Measurements from ENCODE around the gene TLE6. TPM values are rescaled to one million over a fixed set of nuclear protein-coding genes. Genes with fewer than 3 reads are reported as not detected.
"Not testable (repeated sequence)": the region's sequence is repeated elsewhere in the genome, so short reads cannot be mapped to it uniquely, and the experiment has no call there.

TLE6 gene
- total and polyA plus RNA-seq, 10 of the 15 experiments (the other 5 are each of a cell fraction or from before 2014, with no cell fraction given), result 2.7 to 13.8 (median 6.4) TPM

DNA sequence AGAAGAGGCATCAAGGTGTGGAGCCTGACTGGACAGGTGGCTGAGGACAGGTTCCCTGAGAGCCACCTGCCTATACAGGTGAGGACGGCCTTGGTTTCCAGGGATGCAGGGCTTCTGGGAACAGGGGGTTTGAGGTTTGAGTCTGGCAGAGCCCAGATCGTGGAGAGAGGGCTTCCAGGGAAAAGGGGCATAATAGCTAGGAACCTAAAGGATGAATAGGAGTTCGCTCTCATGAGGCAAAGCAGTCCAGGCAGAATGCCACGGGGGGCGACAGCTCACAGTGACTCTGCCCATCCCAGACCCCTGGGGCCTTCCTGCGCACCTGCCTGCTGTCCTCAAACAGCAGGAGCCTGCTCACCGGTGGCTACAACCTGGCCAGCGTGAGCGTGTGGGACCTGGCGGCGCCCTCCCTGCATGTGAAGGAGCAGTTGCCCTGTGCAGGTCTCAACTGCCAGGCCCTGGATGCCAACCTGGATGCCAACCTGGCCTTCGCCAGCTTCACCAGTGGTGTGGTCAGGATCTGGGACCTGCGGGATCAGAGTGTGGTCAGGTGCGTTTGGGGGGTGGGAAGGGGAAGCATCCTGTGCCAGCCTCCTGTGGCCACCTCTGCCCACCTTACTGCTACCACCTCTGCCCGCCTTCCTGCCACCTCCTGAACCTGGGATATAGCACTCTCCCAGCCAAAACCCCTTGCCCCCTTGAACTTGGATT lies 12.0 kb downstream of the TLE6 start:
- Histone ChIP-seq H2AFZ (ENCODE audit: control insufficient read depth, low read depth, low read length) (no peak overlapping the region), H3K4me1 (ENCODE audit: control insufficient read depth, insufficient read depth, low read length) (no peaks in the 10 kb centered on the region), H3K4me3 (no peak overlapping the region), H3K27me3 (replicated peaks in 1 of 2; ENCODE audit: control insufficient read depth in 2 of 2, insufficient read depth in 2 of 2, low read length in 1 of 2) (no peaks in the 10 kb centered on the region), H3K79me2 (ENCODE audit: control insufficient read depth, insufficient read depth, low read length) (no peaks in the 10 kb centered on the region), H3K4me2 (ENCODE audit: control insufficient read depth, insufficient read depth) (no peak overlapping the region), H3K9ac (ENCODE audit: control insufficient read depth, insufficient read depth, low read length) (no peak overlapping the region), H4K20me1 (ENCODE audit: control insufficient read depth, insufficient read depth) (no peaks in the 10 kb centered on the region), H3K9me3 (replicated peaks; ENCODE audit: control insufficient read depth, insufficient read depth, low read length) (no peaks in the 10 kb centered on the region), H3K27ac (ENCODE audit: control insufficient read depth, insufficient read depth) (no peak overlapping the region), H3K36me3 (ENCODE audit: control insufficient read depth in 2 of 2, insufficient read depth in 2 of 2, low read length in 1 of 2) (no peaks in the 10 kb centered on the region)
- in situ Hi-C loops (cut with MboI) (no loop called here), intact Hi-C loops (cut with micrococcal nuclease; ENCODE audit: unreplicated experiment) (no loop called here)
- SMC1A ChIA-PET (ENCODE audit: uncharacterized antibody, unreplicated experiment), result no interaction called here
- ATAC-seq (no peak), FAIRE-seq (no peak), DNase-seq (ENCODE audit: low read depth, low spot score) (no peak)
- TF ChIP-seq ZBED1 (IDR thresholded peaks at IDR 0.05; ENCODE audit: borderline replicate concordance) (no peak), EP300 (IDR thresholded peaks at IDR 0.05; ENCODE audit: borderline replicate concordance in 1 of 2, control insufficient read depth in 1 of 2, low read depth in 2 of 2, low read length in 2 of 2) (no peak), ZNF207 (IDR thresholded peaks at IDR 0.05; ENCODE audit: borderline replicate concordance) (no peak), FOXM1 (IDR thresholded peaks at IDR 0.05; ENCODE audit: low read depth, low read length) (no peak), KAT2A (conservative IDR thresholded peaks at IDR 0.05; ENCODE audit: control insufficient read depth, low read depth, low read length) (no peak), POLR2AphosphoS2 (IDR thresholded peaks at IDR 0.05; ENCODE audit: low read depth, low read length) (no peak)
- TF ChIP-seq, protein P1, sequence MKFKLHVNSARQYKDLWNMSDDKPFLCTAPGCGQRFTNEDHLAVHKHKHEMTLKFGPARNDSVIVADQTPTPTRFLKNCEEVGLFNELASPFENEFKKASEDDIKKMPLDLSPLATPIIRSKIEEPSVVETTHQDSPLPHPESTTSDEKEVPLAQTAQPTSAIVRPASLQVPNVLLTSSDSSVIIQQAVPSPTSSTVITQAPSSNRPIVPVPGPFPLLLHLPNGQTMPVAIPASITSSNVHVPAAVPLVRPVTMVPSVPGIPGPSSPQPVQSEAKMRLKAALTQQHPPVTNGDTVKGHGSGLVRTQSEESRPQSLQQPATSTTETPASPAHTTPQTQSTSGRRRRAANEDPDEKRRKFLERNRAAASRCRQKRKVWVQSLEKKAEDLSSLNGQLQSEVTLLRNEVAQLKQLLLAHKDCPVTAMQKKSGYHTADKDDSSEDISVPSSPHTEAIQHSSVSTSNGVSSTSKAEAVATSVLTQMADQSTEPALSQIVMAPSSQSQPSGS (IDR thresholded peaks at IDR 0.05; ENCODE audit: low read length), result no peak
- TF ChIP-seq, protein P2, sequence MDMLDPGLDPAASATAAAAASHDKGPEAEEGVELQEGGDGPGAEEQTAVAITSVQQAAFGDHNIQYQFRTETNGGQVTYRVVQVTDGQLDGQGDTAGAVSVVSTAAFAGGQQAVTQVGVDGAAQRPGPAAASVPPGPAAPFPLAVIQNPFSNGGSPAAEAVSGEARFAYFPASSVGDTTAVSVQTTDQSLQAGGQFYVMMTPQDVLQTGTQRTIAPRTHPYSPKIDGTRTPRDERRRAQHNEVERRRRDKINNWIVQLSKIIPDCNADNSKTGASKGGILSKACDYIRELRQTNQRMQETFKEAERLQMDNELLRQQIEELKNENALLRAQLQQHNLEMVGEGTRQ (IDR thresholded peaks at IDR 0.05; ENCODE audit: borderline replicate concordance, low read depth, low read length), result no peak
- POLR2A ChIA-PET, result interaction anchor here (0.5 kb wide), 1 partner anchor 462 kb away, joined by 3 read pairs; no protein-coding TSS in a partner anchor
- RAD21 ChIA-PET (ENCODE audit: unreplicated experiment), result no interaction called here
- WGBS (ENCODE audit: insufficient coverage, insufficient replicate concordance, low lambda C conversion rate, missing lambda C conversion rate), result 66% methylated on average over 15 of the region's 15 CpGs
- no TSS peak for BruUV-seq (replicated peaks)
- CTCF ChIA-PET, result no interaction called here

DNA sequence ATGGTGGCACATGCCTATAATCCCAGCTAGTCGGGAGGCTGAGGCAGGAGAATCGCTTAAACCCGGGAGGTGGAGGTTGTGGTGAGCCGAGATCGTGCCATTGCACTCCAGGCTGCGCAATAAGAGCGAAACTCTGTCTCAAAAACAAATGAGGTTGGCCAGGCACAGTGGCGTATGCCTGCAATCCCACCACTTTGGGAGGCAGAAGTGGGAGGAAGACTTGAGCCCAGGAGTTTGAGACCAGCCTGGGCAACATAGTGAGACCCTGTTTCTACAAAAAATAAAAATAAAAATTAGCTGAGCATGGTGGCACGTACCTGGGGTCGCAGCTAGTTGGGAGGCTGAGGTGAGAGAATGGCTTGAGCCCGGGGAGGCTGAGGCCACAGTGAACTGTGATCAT lies 15.0 kb downstream of the TLE6 start:
- H3K27me3 ChIP-seq (replicated peaks in 1 of 2; ENCODE audit: control insufficient read depth in 2 of 2, insufficient read depth in 2 of 2, low read length in 1 of 2); ATAC-seq; H3K9ac ChIP-seq (ENCODE audit: control insufficient read depth, insufficient read depth, low read length); in situ Hi-C loops (cut with MboI); H3K9me3 ChIP-seq (replicated peaks; ENCODE audit: control insufficient read depth, insufficient read depth, low read length); H4K20me1 ChIP-seq (ENCODE audit: control insufficient read depth, insufficient read depth); H3K36me3 ChIP-seq (ENCODE audit: control insufficient read depth in 2 of 2, insufficient read depth in 2 of 2, low read length in 1 of 2); CTCF ChIA-PET; H2AFZ ChIP-seq (ENCODE audit: control insufficient read depth, low read depth, low read length); H3K4me1 ChIP-seq (ENCODE audit: control insufficient read depth, insufficient read depth, low read length); H3K27ac ChIP-seq (ENCODE audit: control insufficient read depth, insufficient read depth); H3K4me3 ChIP-seq; H3K79me2 ChIP-seq (ENCODE audit: control insufficient read depth, insufficient read depth, low read length); DNase-seq (ENCODE audit: low read depth, low spot score); FAIRE-seq; SMC1A ChIA-PET (ENCODE audit: uncharacterized antibody, unreplicated experiment); H3K4me2 ChIP-seq (ENCODE audit: control insufficient read depth, insufficient read depth); POLR2A ChIA-PET; BruUV-seq (replicated peaks); RAD21 ChIA-PET (ENCODE audit: unreplicated experiment); intact Hi-C loops (cut with micrococcal nuclease; ENCODE audit: unreplicated experiment): not testable (repeated sequence)
- WGBS (ENCODE audit: insufficient coverage, insufficient replicate concordance, low lambda C conversion rate, missing lambda C conversion rate), result 46% methylated on average over 11 of the region's 11 CpGs

Measured in GM12878 (cell line).